Anterior cingulate cortex (tissue), 58 donors: Measurements from ENCODE around the gene ATP6V1F.

Experiments used
- DNase-seq, 58 donors: peaks; one replicate each; lab custom pipeline; 2025; lab: John Stamatoyannopoulos, UW

The ATP6V1F gene

GRCh38 chr7:128835231-128835751 lies 27.4 kb upstream of the ATP6V1F start:
- no peak for DNase-seq

- peak in 25 of 58 donors; percentile 15 to 69 (median 44) for DNase-seq
Measured at GRCh38 chr7:128835790-128836641, 26.6 kb upstream of the ATP6V1F start.

- peak in 37 of 58 donors; percentile 9 to 78 (median 45) for DNase-seq
Measured at GRCh38 chr7:128836729-128837348, 25.8 kb upstream of the ATP6V1F start.

- no peak for DNase-seq
Measured at GRCh38 chr7:128837521-128837921, 25.1 kb upstream of the ATP6V1F start.

DNA sequence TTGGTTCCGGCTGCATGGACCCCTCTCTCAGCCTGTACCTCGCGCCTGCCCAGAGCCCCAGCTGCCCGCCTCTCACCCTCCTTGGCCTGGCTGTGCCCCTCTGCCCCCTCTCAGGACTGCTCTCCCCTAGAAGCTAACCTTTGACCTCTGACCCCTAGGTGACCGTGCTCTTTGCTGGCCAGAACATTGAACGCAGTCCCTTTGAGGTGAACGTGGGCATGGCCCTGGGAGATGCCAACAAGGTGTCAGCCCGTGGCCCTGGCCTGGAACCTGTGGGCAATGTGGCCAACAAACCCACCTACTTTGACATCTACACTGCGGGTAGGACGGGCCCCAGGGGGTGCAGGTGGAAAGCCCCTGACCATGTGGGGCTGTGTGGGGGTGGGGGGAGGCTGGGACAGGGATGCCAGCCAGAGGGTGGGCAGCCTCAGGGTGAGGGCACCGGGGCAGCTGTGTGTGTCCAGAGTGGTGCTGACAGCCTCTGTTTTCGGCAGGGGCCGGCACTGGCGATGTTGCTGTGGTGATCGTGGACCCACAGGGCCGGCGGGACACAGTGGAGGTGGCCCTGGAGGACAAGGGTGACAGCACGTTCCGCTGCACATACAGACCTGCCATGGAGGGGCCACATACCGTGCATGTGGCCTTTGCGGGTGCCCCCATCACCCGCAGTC lies 24.4 kb upstream of the ATP6V1F start:
- no peak for DNase-seq

DNA sequence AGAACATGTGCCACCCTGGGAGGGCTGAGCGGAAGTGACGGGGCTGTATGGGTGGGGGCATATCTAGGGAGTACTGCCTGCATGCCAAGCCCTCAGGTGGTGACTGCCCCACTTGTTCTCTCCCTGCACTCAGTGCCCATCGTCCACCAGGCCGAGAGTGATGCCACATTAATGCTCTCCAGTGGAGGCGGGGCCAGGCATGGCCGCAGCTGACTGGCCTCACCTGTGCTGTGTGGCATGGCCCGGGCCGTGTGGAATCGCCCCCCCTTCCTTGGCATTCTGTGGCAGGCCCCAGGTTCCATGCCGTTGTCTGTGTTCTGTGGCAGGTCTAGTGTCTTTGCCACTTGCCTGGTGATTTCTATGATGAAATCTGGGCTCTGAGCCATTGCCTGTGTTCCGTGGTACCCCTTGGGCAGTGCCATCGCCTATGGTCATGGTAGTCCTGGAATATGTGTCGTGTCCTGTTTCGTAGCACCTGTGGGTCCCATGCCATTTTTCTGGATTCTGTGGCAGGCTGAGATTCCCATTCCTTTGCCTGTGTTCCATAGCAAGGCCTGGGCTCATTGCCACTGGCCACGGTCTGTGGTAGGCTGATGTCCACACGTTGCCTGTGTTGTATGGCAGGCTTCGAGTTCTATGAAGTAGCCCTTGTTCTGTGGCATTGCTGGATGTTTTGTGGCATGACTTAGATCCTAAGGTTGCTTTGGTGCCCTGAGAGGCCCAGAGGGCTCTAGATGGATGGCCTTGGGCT lies 23.5 kb upstream of the ATP6V1F start:
- DNase-seq, result peak in 4 of 58 donors; percentile 6 to 26 (median 20)

GRCh38 chr7:128839751-128840177 lies 22.9 kb upstream of the ATP6V1F start:
- no peak for DNase-seq

- no peak for DNase-seq
Measured at GRCh38 chr7:128840326-128841170, 22.1 kb upstream of the ATP6V1F start.

- DNase-seq, result no peak
Measured at GRCh38 chr7:128841171-128841690, 21.4 kb upstream of the ATP6V1F start.

- DNase-seq, result peak in 6 of 58 donors; percentile 11 to 34 (median 20)
Measured at GRCh38 chr7:128841921-128842673, 20.6 kb upstream of the ATP6V1F start.

DNA sequence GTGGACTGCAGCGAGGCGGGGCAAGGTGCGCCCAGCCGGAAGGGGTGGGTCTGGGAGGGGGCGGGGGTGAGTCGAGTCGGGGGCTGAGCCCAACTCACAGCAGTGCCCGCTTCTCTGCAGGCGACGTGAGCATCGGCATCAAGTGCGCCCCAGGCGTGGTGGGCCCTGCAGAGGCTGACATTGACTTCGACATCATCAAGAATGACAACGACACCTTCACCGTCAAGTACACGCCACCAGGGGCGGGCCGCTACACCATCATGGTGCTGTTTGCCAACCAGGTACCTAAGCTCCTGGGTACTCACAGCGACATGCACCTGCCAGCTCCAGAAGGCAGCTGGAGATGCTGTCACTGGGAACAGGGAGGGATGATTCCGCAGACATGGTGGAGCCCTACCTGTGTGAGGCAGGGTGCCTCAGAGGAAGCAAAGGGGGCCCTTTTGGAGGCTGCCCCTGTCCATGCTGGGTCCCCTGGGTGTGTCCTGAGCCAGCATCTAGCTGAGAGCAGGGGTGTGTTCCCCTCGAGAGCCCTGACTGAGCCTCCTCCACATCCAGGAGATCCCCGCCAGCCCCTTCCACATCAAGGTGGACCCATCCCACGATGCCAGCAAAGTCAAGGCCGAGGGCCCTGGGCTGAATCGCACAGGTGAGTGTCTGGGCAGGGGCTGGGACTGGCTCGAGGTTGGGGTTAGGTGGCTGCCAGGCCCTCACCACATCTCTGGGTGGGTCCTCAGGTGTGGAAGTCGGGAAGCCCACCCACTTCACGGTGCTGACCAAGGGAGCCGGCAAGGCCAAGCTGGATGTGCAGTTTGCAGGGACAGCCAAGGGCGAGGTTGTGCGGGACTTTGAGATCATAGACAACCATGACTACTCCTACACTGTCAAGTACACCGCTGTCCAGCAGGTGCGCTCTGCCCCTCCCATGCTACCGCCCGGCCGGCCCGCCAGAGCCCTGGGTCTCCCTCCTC lies 19.7 kb upstream of the ATP6V1F start:
- no peak for DNase-seq

DNA sequence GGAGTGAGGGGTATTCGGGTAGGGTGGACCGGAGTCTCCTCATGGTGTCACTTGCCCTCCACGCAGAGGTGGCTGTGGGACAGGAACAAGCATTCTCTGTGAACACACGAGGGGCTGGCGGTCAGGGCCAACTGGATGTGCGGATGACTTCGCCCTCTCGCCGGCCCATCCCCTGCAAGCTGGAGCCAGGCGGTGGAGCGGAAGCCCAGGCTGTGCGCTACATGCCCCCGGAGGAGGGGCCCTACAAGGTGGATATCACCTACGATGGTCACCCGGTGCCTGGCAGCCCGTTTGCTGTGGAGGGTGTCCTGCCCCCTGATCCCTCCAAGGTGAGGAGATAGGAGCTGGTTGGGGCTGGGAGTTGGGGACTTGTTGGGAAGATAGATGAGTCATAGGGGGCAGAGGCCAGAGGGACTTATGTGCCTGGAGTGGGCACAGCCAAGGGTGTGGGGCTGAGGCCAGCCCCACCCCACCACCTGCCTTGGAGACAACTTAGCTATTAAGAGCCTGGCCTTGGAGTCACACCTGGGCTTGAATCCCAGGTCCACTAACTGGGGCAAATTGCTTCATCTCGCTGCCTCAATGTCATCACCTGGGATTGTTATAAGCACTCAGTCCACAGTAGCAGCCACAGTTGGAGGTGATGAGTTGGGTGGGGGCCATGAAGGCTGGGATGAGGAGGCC lies 18.6 kb upstream of the ATP6V1F start:
- no peak for DNase-seq

GRCh38 chr7:128844777-128845311 lies 17.8 kb upstream of the ATP6V1F start:
- no peak for DNase-seq

GRCh38 chr7:128845475-128845874 lies 17.2 kb upstream of the ATP6V1F start:
- DNase-seq, result no peak

DNA sequence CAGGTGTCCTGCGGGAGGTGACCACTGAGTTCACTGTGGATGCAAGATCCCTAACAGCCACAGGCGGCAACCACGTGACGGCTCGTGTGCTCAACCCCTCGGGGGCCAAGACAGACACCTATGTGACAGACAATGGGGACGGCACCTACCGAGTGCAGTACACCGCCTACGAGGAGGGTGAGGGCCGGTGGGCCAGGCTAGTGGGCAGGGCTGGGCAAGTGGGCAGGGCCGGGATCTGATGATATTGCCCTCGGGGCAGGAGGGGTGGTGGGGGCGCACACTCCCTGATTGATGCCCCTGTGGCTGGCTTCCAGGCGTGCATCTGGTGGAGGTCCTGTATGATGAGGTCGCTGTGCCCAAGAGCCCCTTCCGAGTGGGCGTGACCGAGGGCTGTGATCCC lies 16.7 kb upstream of the ATP6V1F start:
- no peak for DNase-seq

GRCh38 chr7:128846781-128847444 lies 15.7 kb upstream of the ATP6V1F start:
- no peak for DNase-seq
